Fibroblast of pulmonary artery (primary cell): ENCODE data around the gene SEPHS2.
"Not testable (repeated sequence)": the region's sequence is repeated elsewhere in the genome, so short reads cannot be mapped to it uniquely, and the experiment has no call there.

Source experiments
- DNase-seq: peaks from one replicate; pipeline ENCODE4 v3.0.0-alpha.2; 2010; ENCODE audit warnings: low read depth
- H3K4me3 ChIP-seq: replicated peaks from 2 replicates; pipeline ENCODE4 v1.5.1; 2011; ENCODE audit warnings: low read depth, mild to moderate bottlenecking, control low read depth, low read length, moderate library complexity
- CTCF ChIP-seq: IDR thresholded peaks from 2 replicates; pipeline ENCODE4 v1.5.1; 2011; ENCODE audit warnings: mild to moderate bottlenecking, control low read depth, low read length, inconsistent platforms; ENCODE audit errors: missing control alignments

SEPHS2 gene

GRCh38 chr16:30464078-30464477 is 18.4 kb upstream of the SEPHS2 start:
- DNase-seq, result no peak
- no peak overlapping the region for H3K4me3 ChIP-seq
- TF ChIP-seq CTCF, result no peak

- not testable (repeated sequence) for H3K4me3 ChIP-seq, DNase-seq
These were observed 15.8 kb upstream of the SEPHS2 start for GRCh38 chr16:30461426-30461825.

GRCh38 chr16:30459456-30459855 is 13.8 kb upstream of the SEPHS2 start:
- no peak overlapping the region for H3K4me3 ChIP-seq
- no peak for DNase-seq
- TF ChIP-seq CTCF, result no peak

DNA sequence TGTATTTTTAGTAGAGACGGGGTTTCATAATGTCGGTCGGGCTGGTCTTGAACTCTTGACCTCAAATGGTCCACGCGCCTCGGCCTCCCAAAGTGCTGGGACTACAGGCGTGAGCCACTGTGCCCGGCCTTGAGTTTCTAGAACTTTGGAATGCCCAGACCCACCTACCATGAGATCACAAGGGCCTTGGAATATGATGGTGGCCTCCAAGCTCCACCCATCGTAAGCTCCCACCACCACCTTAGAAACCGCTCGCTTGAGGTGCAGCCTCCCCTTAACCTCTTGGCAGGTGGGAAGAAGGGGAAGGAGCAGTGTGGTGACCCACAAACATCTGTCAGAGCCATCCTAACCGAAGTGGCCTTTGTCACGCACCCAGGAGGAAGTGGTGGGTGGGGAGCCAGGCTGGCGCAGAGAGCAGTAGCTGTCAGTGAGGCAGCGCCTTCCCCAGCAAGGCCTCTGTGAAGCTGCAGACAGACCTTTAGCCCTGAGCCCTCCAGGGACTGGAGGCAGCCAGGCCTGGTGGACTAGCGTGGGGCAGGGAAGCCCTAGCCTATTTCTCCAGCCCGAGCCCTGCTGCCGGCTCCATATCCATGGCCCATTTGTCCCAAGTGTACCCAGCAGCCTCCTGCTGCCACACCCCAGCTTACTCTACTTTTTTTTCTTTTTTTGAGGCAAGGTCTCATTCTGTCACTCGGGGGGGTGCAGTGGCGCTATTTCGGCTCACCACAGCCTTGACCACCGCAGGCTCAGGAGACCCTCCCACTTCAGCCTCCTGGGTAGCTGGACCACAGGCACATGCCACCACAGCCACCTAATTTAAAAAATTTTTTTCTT is 13.1 kb upstream of the SEPHS2 start:
- no peak for DNase-seq
- no peak overlapping the region for H3K4me3 ChIP-seq
- TF ChIP-seq CTCF, result no peak

- no peak for TF ChIP-seq CTCF
- no peak for DNase-seq
- H3K4me3 ChIP-seq, result no peak overlapping the region
These were observed 12.3 kb upstream of the SEPHS2 start for GRCh38 chr16:30457743-30458560.

GRCh38 chr16:30457256-30457655 is 11.6 kb upstream of the SEPHS2 start:
- no peak overlapping the region for H3K4me3 ChIP-seq
- no peak for DNase-seq
- no peak for TF ChIP-seq CTCF

DNA sequence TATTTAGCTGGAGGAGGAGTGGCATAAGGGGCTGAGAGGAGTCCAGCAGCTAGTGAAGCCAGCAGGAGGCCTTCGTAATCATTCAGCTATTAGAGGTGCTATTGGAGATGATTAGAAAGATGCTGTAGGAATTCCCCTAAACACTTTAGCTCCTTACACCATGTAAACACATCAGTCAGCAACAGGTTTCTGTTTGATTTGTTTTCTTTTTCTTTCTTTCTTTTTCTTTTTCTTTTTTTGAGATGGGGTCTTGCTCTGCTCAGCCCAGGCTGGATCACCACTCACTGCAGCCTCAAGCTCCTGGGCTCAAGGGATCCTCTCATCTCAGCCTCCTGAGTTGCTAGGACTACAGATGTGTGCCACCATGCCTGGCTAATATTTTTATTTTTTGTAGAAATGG is 10.6 kb upstream of the SEPHS2 start:
- no peak for DNase-seq
- no peak for TF ChIP-seq CTCF
- H3K4me3 ChIP-seq, result no peak overlapping the region

GRCh38 chr16:30452709-30453580 is 7.3 kb upstream of the SEPHS2 start:
- DNase-seq, H3K4me3 ChIP-seq: not testable (repeated sequence)
